ENCODE data around the gene TMEM63A. TPM values are rescaled to one million over a fixed set of nuclear protein-coding genes. Genes with fewer than 3 reads are reported as not detected.
"Not testable (repeated sequence)": the region's sequence is repeated elsewhere in the genome, so short reads cannot be mapped to it uniquely, and the experiment has no call there.

TMEM63A gene
- polyA plus RNA-seq, 1 experiment, result 17.1 TPM

DNA sequence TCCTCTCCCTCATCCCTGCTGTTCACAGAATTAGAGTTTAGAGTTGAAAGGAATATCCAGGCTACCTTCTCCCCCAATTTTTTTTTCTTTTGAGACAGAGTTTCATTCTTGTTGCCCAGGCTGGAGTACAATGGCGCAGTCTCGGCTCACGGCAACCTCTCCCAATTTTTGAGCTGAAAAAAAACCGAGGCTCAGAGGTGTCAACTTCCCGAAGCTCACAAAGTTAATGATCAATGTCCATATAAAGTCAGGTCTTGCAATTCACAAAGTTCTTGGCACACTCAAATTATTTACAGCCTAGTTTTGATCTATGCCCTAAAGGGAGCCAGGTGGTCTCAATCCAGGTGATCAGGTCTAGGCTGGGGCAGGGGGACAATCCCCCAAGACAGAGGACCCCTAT lies 7.6 kb upstream of the TMEM63A start:
- no peak overlapping the region for H3K4me3 ChIP-seq (ENCODE audit: low read depth, low read length)
- no peak for DNase-seq (ENCODE audit: low read depth, low spot score)
- TF ChIP-seq, protein P1, sequence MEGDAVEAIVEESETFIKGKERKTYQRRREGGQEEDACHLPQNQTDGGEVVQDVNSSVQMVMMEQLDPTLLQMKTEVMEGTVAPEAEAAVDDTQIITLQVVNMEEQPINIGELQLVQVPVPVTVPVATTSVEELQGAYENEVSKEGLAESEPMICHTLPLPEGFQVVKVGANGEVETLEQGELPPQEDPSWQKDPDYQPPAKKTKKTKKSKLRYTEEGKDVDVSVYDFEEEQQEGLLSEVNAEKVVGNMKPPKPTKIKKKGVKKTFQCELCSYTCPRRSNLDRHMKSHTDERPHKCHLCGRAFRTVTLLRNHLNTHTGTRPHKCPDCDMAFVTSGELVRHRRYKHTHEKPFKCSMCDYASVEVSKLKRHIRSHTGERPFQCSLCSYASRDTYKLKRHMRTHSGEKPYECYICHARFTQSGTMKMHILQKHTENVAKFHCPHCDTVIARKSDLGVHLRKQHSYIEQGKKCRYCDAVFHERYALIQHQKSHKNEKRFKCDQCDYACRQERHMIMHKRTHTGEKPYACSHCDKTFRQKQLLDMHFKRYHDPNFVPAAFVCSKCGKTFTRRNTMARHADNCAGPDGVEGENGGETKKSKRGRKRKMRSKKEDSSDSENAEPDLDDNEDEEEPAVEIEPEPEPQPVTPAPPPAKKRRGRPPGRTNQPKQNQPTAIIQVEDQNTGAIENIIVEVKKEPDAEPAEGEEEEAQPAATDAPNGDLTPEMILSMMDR (IDR thresholded peaks at IDR 0.05; ENCODE audit: low read depth, low read length), result no peak
- ChIA-PET POLR2A (no interaction called here), CTCF (interaction anchor here (0.8 to 1.5 kb wide), 4 partner anchors 21 to 415 kb away, joined by 3 to 6 read pairs (median 4); no protein-coding TSS in a partner anchor)
- no peaks in the 10 kb centered on the region for H3K27me3 ChIP-seq (ENCODE audit: control insufficient read depth, insufficient read depth, low read length)
- no peaks in the 10 kb centered on the region; the same call in 1 of the 2 replicates for H3K9me3 ChIP-seq (ENCODE audit: control insufficient read depth, insufficient read depth, low read length)
- H3K27ac ChIP-seq (ENCODE audit: low read depth, low read length), result no peak overlapping the region

DNA sequence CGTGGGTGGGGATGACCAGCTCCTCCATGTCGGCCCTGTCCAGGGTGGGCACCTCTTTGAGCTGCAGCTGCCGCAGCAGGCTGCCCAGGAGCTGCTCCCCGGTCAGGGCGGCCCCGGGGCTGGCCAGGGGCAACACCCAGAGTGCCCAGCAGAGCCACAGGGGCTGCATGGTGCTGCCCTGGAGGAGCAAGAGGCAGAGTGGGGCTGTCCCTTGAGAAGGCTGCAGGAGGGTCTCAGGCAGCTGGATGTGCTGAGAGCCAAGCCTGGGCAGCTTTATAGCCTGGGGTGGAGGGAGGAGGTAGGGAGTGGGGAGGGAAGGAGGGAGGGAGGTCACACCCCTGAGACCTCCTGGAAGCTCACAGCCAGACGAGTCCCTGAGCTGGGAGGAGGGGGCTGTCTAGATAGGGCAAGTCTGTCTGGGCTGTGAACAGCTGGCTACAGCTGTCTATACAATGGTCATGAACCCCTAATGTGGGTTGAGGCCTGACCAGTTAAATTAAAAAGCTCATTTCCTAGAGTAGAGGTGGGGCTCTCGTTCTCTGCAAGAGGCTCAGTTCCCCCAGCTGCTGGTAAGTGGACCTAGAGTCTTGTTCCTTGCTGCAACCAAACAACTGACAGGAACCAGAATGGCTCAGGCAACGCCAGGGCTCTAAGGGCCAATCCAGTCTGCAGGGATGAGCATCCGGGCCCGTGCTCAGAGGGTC lies 6.9 kb upstream of the TMEM63A start, which contains the start of gene LEFTY1:
Gene LEFTY1 (minus strand): TSS at position 249 of the 704 bp plus-strand sequence. CDS start 80 bp downstream, at position 169.
- Histone ChIP-seq H3K9me3 (ENCODE audit: control insufficient read depth, insufficient read depth, low read length) (no peaks in the 10 kb centered on the region; the same call in 1 of the 2 replicates), H3K27me3 (ENCODE audit: control insufficient read depth, insufficient read depth, low read length) (no peaks in the 10 kb centered on the region), H3K27ac (ENCODE audit: low read depth, low read length) (no peak within 1 kb of the TSS), H3K4me3 (ENCODE audit: low read depth, low read length) (no peak within 1 kb of the TSS)
- POLR2A ChIA-PET, result interaction anchor here (0.6 kb wide), 1 partner anchor 290 kb away, joined by 5 read pairs; no protein-coding TSS in a partner anchor
- TF ChIP-seq, protein P1 (IDR thresholded peaks at IDR 0.05; ENCODE audit: low read depth, low read length), result no peak
- CTCF ChIA-PET, result interaction anchor here (0.8 to 1.5 kb wide), 5 partner anchors 22 to 414 kb away, joined by 3 to 6 read pairs (median 3); no protein-coding TSS in a partner anchor
- no peak for DNase-seq (ENCODE audit: low read depth, low spot score)

DNA sequence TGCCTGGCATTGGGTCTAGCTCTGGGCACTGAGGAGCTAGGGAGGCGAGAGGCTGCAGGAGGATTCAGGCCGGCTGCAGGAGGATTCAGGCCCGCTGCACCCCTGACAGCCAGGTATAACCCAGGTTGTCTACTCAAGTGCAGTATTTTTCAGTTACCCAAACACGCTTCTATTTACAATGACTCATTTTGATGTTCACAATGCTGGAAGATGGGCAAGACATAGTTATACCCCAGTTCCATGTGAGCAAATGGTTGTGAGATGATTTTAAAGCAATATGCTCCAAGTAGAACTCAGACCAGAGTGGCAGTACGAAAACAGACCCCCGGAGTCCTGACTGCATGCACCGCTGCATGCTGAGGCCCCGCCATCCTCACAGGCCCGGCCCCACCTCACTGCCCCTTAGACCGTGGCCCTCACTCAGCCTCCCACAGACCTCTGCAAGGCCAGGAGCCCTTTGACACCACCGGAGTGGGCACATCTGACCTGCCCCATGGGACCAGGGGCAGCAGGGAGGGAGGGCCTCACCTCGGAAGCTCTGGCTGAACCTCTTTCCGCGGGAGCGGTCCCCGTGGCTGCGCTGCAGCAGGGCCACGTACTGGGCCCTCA lies 6.2 kb upstream of the TMEM63A start:
- Histone ChIP-seq H3K27me3 (ENCODE audit: control insufficient read depth, insufficient read depth, low read length) (no peaks in the 10 kb centered on the region), H3K4me3 (ENCODE audit: low read depth, low read length) (no peak overlapping the region), H3K27ac (ENCODE audit: low read depth, low read length) (no peak overlapping the region), H3K9me3 (ENCODE audit: control insufficient read depth, insufficient read depth, low read length) (no peaks in the 10 kb centered on the region; the same call in 1 of the 2 replicates)
- DNase-seq (ENCODE audit: low read depth, low spot score), result no peak
- ChIA-PET POLR2A (interaction anchor here (0.6 kb wide), 1 partner anchor 289 kb away, joined by 5 read pairs; no protein-coding TSS in a partner anchor), CTCF (interaction anchor here (1.0 kb wide), 1 partner anchor 87 kb away, joined by 3 read pairs; no protein-coding TSS in a partner anchor)
- TF ChIP-seq, protein P1 (IDR thresholded peaks at IDR 0.05; ENCODE audit: low read depth, low read length), result no peak

DNA sequence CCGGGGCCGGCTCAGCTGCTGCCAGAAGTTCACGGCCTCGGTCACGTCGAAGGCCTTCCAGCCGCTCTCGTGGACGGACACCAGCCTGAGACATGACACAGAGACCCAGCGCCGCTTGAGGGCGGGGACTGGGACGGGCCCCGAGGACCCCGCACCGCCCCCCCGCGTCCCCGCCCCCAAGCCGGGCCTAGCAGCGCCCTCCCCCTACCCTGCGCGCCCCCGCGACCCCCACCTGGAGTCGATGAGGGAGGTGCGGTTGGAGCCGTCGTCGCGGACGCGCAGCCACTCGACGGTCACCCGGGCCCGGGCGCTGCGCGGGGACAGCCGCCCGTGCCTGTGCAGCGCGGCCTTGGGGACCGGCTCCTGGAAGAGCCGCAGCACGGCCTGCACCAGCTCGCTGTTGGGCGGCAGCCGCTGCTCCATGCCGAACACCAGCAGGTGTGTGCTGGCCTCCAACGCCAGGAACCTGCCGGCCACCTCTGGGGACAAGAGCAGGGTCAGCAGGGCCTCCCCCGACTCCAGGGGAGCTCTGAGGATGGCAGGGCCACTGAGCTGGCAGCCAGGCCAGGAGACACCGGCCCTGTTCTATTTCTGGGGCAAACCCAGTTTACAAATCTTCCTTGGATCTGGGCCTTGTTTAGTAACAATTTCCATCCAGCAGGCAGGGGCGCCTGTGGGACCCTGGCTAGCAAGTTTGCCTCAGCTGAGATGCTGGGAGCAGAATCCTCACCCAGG lies 5.5 kb upstream of the TMEM63A start:
- CTCF ChIA-PET, result interaction anchor here (1.0 kb wide), 1 partner anchor 88 kb away, joined by 3 read pairs; no protein-coding TSS in a partner anchor
- H3K27ac ChIP-seq (ENCODE audit: low read depth, low read length); DNase-seq (ENCODE audit: low read depth, low spot score); POLR2A ChIA-PET; H3K27me3 ChIP-seq (ENCODE audit: control insufficient read depth, insufficient read depth, low read length); H3K4me3 ChIP-seq (ENCODE audit: low read depth, low read length); H3K9me3 ChIP-seq (ENCODE audit: control insufficient read depth, insufficient read depth, low read length): not testable (repeated sequence)

DNA sequence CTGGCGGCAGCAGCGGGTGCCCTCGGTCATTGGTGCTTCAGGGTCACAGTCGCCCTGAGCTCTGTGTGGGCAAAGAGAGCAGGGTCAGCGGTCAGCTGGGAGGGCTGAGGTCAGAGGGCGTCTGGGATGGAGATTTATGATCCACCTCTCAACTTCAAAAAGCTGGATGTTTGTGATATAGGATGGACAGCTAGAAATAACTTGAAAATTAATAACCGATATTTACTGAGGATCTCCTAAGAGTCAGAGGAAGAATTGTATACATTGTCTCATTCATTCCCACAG lies 4.8 kb upstream of the TMEM63A start:
- DNase-seq (ENCODE audit: low read depth, low spot score), result no peak
- CTCF ChIA-PET, result no interaction called here
- no peaks in the 10 kb centered on the region; the same call in 1 of the 2 replicates for H3K9me3 ChIP-seq (ENCODE audit: control insufficient read depth, insufficient read depth, low read length)
- POLR2A ChIA-PET, result no interaction called here
- H3K27me3 ChIP-seq (ENCODE audit: control insufficient read depth, insufficient read depth, low read length), result no peaks in the 10 kb centered on the region
- TF ChIP-seq, protein P1 (IDR thresholded peaks at IDR 0.05; ENCODE audit: low read depth, low read length), result no peak
- H3K27ac ChIP-seq (ENCODE audit: low read depth, low read length), result no peak overlapping the region
- no peak overlapping the region for H3K4me3 ChIP-seq (ENCODE audit: low read depth, low read length)

Data from AG04450 (cell line).